HepG2 (cell line): ENCODE measurements around the gene CPVL. TPM values are rescaled to one million over a fixed set of nuclear protein-coding genes. Genes with fewer than 3 reads are reported as not detected.
A peak's percentile ranks its signal among the peaks of the same experiment; 100 is the strongest.

Source experiments
- BHLHE40 ChIP-seq: IDR thresholded peaks from 2 replicates; pipeline ENCODE4 v1.6.1; 2011; ENCODE audit warnings: low read length, improper control_type of control experiment
- FOSL2 ChIP-seq: sonication (generic); formaldehyde crosslinking; IDR thresholded peaks from 2 replicates; pipeline ENCODE4 v1.4.0; 2020; ENCODE audit warnings: missing genetic modification reagents
- HCFC1 ChIP-seq: fragments of 150-350 bp; IDR thresholded peaks from 2 replicates; pipeline ENCODE4 v1.6.1; 2014; ENCODE audit warnings: low read depth, low read length
- MYNN ChIP-seq: sonication (generic); formaldehyde crosslinking; IDR thresholded peaks from 2 replicates; pipeline ENCODE4 v1.4.0; 2020; ENCODE audit warnings: mild to moderate bottlenecking, low read depth, missing genetic modification reagents
- TCF7 ChIP-seq: sonication (generic); IDR thresholded peaks from 2 replicates; pipeline ENCODE4 v1.6.1; 2016; ENCODE audit warnings: antibody characterized with exemption, low read depth
- ZKSCAN5 ChIP-seq: sonication (generic); formaldehyde crosslinking; IDR thresholded peaks from 2 replicates; pipeline ENCODE4 v1.5.1; 2020; ENCODE audit warnings: mild to moderate bottlenecking, missing genetic modification reagents
- ZMAT3 ChIP-seq: sonication (generic); formaldehyde crosslinking; conservative IDR thresholded peaks from 2 replicates; pipeline ENCODE4 v1.7.0; 2021; ENCODE audit warnings: missing genetic modification reagents
- ZNF121 ChIP-seq: sonication (generic); formaldehyde crosslinking; IDR thresholded peaks from 2 replicates; pipeline ENCODE4 v1.5.0; 2020; ENCODE audit warnings: mild to moderate bottlenecking, missing genetic modification reagents
- ZNF460 ChIP-seq: sonication (generic); formaldehyde crosslinking; IDR thresholded peaks from 2 replicates; pipeline ENCODE4 v1.5.1; 2020; ENCODE audit warnings: missing genetic modification reagents, mild to moderate bottlenecking, borderline replicate concordance
- ZNF629 ChIP-seq: sonication (generic); formaldehyde crosslinking; conservative IDR thresholded peaks from 2 replicates; pipeline ENCODE4 v1.5.0; 2020; ENCODE audit warnings: missing genetic modification reagents
- ZNF776 ChIP-seq: sonication (generic); formaldehyde crosslinking; IDR thresholded peaks from 2 replicates; pipeline ENCODE4 v1.4.0; 2020; ENCODE audit warnings: mild to moderate bottlenecking, missing genetic modification reagents
- polyA plus RNA-seq, 8 experiments: library from polyadenylated mRNA; depleted of rRNA in 3 of 8; stranded (reverse) in 7 of 8; unstranded in 1 of 8; fragments of >200 nt; fragmentation: Illumina TruSeq in 4 of 8; extraction: Trizol in 4 of 8; gene quantifications; 2 replicates each; pipeline versions ENCODE4 v1.2.1 to v1.2.3, GENCODE V29; 2011 to 2016; ENCODE audit warnings: low read depth in 4 of 8, missing spikeins in 1 of 8, mixed read lengths in 1 of 8; ENCODE audit not compliant: insufficient read depth in 1 of 8
- total RNA-seq, 5 experiments: library from RNA; depleted of rRNA; stranded (reverse); fragments of >200 nt; fragmentation: Illumina TruSeq; extraction: Trizol; gene quantifications; 2 replicates each; pipeline ENCODE4 v1.2.3, GENCODE V29; 2016; ENCODE audit warnings: low read depth in 1 of 5
- TF ChIP-seq, protein P1 (sequence below): sonication (generic); formaldehyde crosslinking; IDR thresholded peaks from 2 replicates; pipeline ENCODE4 v1.5.0; 2020; ENCODE audit warnings: mild to moderate bottlenecking, missing genetic modification reagents, borderline replicate concordance
- TF ChIP-seq, protein P2 (sequence below): sonication (generic); formaldehyde crosslinking; IDR thresholded peaks from 2 replicates; pipeline ENCODE4 v1.9.0; 2021; ENCODE audit warnings: missing genetic modification reagents, borderline replicate concordance
- TF ChIP-seq, protein P3 (sequence below): IDR thresholded peaks from 2 replicates; pipeline ENCODE4 v1.6.1; 2016; ENCODE audit warnings: low read depth, missing genetic modification reagents, missing compliant biosample characterization
- TF ChIP-seq, protein P4 (sequence below): sonication (generic); formaldehyde crosslinking; IDR thresholded peaks from 2 replicates; pipeline ENCODE4 v1.4.0; 2020; ENCODE audit warnings: low read depth, missing genetic modification reagents

CPVL gene
- total and polyA plus RNA-seq, 2 of the 13 experiments (the other 11 are each of a cell fraction or from before 2014, with no cell fraction given), result 59.2 to 294 TPM

DNA sequence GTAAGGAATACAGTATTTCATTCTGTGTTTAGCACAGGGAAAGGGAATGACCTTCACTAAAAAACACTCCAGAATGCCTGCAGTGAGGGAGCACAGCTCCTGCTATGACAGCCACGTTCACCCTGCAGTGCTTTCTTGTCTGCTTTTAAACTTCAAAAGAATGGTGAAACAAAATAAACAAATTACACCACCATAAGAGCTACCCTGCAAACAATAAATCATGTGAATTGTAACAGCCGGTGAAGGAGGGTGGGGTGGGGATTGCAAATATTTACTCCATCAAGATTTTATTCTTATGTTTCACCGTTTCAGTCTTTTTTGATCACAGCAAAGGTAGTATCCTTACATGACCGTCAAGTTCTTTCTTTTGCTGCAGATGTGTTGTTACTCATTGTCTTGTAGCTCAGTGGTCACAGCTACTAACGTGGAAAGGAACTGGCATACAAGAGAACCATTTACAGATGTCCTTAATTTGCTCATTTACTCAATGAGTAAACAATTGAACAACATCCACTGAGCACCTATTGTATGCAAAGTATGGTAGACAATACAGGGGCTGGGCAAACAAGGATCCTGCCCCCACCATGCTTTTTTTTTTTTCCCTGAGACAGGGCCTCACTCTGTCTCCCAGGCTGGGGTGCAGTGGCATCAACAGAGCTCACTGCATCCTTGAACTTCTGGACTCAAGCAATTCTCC is 44.2 kb upstream of the CPVL start (continued):
- TF ChIP-seq ZKSCAN5 (CRISPR knock-in tag), result no peak
- peak; percentile 24; the same call in 1 of the 2 replicates for TF ChIP-seq ZMAT3 (CRISPR knock-in tag)
- TF ChIP-seq, protein P1, sequence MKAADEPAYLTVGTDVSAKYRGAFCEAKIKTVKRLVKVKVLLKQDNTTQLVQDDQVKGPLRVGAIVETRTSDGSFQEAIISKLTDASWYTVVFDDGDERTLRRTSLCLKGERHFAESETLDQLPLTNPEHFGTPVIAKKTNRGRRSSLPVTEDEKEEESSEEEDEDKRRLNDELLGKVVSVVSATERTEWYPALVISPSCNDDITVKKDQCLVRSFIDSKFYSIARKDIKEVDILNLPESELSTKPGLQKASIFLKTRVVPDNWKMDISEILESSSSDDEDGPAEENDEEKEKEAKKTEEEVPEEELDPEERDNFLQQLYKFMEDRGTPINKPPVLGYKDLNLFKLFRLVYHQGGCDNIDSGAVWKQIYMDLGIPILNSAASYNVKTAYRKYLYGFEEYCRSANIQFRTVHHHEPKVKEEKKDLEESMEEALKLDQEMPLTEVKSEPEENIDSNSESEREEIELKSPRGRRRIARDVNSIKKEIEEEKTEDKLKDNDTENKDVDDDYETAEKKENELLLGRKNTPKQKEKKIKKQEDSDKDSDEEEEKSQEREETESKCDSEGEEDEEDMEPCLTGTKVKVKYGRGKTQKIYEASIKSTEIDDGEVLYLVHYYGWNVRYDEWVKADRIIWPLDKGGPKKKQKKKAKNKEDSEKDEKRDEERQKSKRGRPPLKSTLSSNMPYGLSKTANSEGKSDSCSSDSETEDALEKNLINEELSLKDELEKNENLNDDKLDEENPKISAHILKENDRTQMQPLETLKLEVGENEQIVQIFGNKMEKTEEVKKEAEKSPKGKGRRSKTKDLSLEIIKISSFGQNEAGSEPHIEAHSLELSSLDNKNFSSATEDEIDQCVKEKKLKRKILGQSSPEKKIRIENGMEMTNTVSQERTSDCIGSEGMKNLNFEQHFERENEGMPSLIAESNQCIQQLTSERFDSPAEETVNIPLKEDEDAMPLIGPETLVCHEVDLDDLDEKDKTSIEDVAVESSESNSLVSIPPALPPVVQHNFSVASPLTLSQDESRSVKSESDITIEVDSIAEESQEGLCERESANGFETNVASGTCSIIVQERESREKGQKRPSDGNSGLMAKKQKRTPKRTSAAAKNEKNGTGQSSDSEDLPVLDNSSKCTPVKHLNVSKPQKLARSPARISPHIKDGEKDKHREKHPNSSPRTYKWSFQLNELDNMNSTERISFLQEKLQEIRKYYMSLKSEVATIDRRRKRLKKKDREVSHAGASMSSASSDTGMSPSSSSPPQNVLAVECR (CRISPR knock-in tag), result peak; percentile 68; the same call in 1 of the 2 replicates
- TF ChIP-seq, protein P2, sequence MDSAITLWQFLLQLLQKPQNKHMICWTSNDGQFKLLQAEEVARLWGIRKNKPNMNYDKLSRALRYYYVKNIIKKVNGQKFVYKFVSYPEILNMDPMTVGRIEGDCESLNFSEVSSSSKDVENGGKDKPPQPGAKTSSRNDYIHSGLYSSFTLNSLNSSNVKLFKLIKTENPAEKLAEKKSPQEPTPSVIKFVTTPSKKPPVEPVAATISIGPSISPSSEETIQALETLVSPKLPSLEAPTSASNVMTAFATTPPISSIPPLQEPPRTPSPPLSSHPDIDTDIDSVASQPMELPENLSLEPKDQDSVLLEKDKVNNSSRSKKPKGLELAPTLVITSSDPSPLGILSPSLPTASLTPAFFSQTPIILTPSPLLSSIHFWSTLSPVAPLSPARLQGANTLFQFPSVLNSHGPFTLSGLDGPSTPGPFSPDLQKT (CRISPR knock-in tag), result no peak
- no peak for TF ChIP-seq MYNN (CRISPR knock-in tag)
- TF ChIP-seq, protein P3, sequence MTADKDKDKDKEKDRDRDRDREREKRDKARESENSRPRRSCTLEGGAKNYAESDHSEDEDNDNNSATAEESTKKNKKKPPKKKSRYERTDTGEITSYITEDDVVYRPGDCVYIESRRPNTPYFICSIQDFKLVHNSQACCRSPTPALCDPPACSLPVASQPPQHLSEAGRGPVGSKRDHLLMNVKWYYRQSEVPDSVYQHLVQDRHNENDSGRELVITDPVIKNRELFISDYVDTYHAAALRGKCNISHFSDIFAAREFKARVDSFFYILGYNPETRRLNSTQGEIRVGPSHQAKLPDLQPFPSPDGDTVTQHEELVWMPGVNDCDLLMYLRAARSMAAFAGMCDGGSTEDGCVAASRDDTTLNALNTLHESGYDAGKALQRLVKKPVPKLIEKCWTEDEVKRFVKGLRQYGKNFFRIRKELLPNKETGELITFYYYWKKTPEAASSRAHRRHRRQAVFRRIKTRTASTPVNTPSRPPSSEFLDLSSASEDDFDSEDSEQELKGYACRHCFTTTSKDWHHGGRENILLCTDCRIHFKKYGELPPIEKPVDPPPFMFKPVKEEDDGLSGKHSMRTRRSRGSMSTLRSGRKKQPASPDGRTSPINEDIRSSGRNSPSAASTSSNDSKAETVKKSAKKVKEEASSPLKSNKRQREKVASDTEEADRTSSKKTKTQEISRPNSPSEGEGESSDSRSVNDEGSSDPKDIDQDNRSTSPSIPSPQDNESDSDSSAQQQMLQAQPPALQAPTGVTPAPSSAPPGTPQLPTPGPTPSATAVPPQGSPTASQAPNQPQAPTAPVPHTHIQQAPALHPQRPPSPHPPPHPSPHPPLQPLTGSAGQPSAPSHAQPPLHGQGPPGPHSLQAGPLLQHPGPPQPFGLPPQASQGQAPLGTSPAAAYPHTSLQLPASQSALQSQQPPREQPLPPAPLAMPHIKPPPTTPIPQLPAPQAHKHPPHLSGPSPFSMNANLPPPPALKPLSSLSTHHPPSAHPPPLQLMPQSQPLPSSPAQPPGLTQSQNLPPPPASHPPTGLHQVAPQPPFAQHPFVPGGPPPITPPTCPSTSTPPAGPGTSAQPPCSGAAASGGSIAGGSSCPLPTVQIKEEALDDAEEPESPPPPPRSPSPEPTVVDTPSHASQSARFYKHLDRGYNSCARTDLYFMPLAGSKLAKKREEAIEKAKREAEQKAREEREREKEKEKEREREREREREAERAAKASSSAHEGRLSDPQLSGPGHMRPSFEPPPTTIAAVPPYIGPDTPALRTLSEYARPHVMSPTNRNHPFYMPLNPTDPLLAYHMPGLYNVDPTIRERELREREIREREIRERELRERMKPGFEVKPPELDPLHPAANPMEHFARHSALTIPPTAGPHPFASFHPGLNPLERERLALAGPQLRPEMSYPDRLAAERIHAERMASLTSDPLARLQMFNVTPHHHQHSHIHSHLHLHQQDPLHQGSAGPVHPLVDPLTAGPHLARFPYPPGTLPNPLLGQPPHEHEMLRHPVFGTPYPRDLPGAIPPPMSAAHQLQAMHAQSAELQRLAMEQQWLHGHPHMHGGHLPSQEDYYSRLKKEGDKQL, result peak; percentile 88
- TF ChIP-seq ZNF629 (CRISPR knock-in tag), result no peak
- TF ChIP-seq TCF7, result peak; percentile 97
- TF ChIP-seq HCFC1, result no peak
- peak; percentile 81 for TF ChIP-seq FOSL2 (CRISPR knock-in tag)
- no peak for TF ChIP-seq ZNF460 (CRISPR knock-in tag)
- TF ChIP-seq BHLHE40, result peak; percentile 85
- no peak for TF ChIP-seq ZNF121 (CRISPR knock-in tag)
- TF ChIP-seq, protein P4, sequence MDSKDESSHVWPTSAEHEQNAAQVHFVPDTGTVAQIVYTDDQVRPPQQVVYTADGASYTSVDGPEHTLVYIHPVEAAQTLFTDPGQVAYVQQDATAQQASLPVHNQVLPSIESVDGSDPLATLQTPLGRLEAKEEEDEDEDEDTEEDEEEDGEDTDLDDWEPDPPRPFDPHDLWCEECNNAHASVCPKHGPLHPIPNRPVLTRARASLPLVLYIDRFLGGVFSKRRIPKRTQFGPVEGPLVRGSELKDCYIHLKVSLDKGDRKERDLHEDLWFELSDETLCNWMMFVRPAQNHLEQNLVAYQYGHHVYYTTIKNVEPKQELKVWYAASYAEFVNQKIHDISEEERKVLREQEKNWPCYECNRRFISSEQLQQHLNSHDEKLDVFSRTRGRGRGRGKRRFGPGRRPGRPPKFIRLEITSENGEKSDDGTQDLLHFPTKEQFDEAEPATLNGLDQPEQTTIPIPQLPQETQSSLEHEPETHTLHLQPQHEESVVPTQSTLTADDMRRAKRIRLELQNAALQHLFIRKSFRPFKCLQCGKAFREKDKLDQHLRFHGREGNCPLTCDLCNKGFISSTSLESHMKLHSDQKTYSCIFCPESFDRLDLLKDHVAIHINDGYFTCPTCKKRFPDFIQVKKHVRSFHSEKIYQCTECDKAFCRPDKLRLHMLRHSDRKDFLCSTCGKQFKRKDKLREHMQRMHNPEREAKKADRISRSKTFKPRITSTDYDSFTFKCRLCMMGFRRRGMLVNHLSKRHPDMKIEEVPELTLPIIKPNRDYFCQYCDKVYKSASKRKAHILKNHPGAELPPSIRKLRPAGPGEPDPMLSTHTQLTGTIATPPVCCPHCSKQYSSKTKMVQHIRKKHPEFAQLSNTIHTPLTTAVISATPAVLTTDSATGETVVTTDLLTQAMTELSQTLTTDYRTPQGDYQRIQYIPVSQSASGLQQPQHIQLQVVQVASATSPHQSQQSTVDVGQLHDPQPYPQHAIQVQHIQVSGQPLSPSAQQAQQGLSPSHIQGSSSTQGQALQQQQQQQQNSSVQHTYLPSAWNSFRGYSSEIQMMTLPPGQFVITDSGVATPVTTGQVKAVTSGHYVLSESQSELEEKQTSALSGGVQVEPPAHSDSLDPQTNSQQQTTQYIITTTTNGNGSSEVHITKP (CRISPR knock-in tag), result no peak
- TF ChIP-seq ZNF776, result no peak
